Fibroblast of skin of right quadriceps (primary cell): ENCODE results near the gene MOCS3.
"Not testable (repeated sequence)": the region's sequence is repeated elsewhere in the genome, so short reads cannot be mapped to it uniquely, and the experiment has no call there.

Experiments
- DNase-seq: peaks from one replicate; pipeline ENCODE4 v3.0.0-alpha.2; 2013

MOCS3 gene

DNA sequence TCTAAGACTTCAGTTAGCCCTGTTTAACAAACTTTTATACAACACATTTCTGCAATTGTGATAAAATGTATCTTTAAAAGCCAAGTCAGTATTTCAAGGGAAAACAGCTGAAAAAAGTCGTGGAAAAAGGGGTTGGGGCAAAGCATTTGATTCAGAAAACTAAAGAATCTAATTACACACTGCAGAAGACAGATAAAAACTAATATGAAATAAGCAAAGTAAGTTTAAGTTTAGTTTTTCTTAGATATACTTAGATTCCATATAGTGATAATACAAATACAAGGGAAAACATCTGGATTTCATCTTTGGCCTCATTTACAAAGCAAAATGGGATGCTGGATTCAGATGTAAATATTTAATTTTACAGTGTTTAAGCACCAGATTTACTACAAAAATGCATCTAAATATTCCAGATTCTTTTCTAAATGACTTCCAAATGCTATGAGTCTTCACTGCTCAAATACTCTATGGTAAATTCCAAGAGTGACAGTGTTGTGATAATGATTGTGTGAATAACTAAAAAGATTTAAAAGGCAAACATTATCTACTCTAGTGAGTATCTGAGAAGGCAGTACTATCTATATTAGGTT, 25.8 kb upstream of the MOCS3 start:
- peak; percentile 61 for DNase-seq

DNA sequence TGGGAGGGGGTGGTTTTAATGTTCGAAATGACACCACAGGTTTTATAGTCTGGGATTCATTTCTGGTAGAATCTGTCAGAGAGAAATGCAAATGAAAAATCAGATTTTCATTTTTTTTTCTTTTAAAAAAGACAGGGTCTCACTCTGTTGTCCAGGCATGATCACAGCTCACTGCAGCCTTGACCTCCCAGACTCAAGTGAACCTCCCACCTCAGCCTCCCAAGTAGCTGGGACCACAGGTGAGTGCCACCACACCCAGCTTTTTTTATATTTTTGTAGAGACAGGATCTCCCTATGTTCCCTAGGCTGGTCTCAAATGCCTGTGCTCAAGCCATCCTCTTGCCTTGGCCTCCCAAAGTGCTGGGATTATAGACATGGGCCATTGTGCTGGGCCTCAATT, 25.0 kb upstream of the MOCS3 start:
- DNase-seq, result no peak

DNA sequence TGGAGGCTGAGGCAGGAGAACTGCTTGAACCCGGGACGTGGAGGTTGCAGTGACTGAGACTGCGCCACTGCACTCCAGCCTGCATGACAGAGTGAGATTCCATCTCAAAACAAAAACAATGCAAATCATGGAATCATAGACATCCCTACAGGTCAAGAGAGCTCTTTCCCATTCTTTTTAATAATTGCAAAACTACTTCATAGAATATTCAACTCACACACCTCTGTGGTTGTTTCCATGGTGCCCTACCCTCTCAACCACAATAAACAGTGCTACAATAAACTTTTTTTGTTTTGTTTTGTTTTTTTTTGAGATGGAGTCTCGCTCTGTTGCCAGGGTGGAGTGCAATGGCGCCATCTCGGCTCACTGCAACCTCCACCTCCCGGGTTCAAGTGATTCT, 15.5 kb upstream of the MOCS3 start:
- DNase-seq, result no peak

DNA sequence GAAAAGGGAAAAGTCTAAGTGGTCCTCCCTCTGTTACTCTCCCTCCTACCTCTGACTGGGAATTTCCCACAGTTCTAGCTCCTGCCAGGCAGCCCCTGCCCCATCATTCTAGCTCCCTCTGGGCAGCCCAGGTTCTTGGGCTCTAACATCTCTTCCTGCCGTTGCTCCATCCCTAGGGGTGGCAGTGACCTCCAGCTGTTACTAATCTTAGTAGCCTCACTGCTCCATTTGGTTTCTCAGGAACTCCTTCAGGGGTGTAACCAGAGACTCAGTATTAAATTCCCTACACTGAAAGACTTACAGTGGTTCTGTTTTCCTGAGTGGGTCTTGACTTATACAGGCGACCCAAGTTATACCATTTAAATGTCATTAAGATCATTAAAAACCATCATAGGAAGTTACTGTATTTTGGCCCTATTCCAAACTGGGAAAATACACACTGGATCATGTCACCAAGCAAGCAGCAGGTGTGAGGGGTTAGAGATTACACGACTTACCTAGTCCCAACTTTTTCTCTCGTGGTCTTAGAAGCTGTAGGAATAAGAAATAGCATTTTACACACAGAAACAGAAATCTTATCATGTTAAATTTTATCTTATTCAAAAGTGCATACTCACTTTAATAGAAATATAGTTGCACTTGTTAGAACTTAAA, 10.4 kb upstream of the MOCS3 start:
- DNase-seq, result no peak

DNA sequence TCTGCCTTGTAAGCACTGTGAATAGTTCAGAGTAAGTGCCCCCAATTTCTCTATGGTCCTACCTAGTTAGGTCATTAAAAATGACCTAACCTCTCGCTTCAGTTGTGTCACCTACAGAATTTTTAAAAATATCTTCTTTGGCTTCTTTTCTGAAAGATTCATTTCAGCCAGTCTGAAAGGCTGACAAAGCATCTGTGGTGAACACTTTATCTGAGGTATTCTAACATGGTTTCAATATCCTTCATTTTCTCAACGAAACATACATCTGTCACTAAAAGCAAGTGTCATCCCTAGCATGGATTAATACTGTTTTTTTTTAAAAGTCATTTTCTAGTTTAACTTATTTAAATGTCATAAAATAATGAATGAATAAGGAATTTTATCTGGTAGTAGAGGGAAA, 5.4 kb upstream of the MOCS3 start:
- no peak for DNase-seq

DNA sequence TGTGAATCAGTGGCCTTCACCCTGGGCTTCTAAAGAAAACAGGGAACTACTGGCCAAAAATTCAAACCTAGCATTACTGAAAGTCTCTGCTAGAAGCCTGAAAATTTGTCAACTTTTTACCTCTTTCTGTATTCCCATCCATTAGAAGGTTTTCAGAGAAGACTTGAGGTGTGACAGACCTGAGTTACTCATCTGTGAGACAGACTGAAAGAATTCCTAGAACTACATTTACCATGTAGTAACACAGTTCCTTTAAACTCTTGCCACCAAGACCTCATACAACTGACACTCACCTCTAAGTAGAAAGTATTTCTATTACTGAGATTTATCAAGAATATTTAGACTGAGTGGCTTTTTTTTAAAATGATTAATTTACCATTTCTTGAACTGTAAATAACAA, 4.8 kb upstream of the MOCS3 start:
- DNase-seq, result no peak

DNA sequence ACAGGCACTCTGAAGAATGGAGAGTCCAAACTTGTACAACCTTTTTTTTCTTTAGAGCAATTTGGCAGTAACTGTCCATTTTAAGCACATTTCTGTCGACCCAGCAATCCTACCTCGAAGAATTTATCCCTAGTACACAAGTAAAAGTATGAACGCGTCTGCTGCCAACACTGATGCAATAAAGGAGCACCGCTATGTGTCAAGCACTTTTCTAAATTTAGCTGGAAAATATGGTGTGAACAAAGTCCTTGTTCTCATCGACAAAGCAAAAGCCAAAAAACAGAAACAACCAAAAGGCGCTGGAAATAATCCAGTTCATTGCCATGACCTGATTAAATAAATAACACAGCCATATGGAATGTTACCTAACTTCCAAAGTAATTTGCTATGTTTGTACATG, 1.3 kb upstream of the MOCS3 start:
- peak; percentile 24 for DNase-seq

DNA sequence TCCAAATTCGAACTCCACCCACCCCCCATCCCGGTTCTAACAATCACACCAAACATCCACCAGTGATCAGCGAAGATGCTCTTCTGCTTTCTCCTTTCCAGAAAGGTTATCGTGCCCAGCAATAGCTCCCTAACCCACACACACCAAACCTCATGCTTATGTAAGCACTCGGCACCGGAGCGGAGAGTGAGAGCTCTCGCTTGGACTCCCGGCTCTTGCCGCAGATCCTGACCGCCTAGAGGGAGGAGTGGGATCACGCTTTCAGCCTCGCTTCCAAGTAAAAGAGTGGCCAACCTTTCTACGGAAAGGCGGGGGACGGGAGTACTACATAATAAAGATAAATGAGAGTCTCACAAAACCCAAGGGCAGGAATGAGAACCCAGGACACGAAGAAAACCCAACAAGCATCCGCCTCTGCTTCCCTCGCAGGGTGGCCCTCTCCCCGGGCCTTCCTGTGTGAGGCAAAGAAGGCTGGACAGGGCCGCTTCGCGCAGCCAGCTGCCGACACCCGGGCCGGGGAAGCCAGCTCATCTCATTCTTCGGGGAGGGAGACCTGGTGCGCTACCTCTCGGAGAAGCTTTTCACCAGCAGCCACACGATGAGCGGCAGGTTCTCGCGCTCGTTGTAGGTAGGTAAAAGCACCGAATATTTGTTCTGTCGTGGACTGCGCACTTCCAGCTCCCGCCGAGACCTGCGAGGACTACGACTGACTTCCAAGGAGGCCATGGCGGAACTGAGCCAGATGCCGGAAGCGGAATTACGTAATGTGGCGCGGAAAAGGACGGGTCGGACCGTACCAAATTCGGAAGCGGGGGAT, 612 bp upstream of the MOCS3 start, which contains the start of gene DPM1:
DPM1 (minus strand) TSS at position 735 of the 817 bp plus-strand sequence; CDS start at position 726, 9 bp downstream.
- no peak for DNase-seq

DNA sequence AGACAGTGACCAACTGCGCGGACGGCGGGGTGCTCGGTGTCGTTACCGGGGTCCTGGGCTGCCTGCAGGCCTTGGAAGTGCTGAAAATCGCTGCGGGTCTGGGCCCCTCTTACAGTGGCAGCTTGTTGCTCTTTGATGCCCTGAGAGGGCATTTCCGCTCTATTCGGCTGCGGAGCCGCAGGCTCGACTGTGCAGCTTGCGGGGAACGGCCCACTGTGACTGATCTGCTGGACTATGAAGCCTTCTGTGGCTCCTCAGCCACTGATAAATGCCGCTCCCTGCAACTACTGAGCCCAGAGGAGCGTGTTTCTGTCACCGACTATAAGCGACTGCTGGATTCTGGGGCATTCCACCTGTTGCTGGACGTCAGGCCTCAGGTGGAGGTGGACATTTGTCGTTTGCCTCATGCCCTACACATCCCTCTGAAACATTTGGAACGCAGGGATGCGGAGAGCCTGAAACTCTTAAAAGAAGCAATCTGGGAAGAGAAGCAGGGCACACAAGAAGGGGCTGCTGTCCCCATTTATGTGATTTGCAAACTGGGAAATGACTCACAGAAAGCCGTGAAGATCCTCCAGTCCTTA, 1.0 kb downstream of the MOCS3 start:
- no peak for DNase-seq

DNA sequence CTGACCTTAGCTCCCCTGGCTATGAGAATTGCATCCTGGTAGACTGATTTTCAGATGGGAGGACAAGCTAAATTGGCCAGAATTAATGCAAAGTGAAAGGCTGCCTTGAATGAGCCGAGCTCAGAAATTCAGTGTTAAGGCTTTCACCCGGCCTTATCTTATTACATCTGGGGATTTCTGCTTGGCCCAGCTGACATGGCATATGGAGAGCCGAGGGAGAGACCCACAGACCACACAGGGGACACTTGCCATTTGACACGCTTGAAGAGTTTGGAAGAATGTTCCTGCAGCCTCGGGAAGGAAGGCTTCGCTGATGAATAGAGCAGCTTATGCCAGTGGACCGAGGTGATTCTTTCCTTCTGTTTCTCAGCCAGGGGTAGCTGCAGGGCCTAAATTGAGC, 9.0 kb downstream of the MOCS3 start:
- DNase-seq, result no peak

DNA sequence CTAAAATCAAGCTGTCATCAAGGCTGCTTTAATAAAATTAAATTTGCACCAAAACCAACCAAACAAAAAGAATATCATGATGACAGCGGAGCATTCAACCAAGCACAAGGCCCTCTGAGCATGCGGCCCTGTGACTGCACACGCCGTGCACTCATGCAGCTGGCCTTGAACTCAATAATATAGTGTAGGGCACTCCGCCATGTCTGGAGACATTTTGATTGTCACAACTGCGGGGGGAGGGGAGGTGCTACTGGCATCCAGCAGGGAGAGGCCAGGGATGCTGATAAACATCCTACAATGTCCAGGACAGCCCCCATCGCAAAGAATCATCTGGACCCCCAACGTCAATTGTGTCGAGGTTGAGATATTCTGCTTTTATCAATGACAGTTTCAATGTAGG, 9.7 kb downstream of the MOCS3 start:
- no peak for DNase-seq

DNA sequence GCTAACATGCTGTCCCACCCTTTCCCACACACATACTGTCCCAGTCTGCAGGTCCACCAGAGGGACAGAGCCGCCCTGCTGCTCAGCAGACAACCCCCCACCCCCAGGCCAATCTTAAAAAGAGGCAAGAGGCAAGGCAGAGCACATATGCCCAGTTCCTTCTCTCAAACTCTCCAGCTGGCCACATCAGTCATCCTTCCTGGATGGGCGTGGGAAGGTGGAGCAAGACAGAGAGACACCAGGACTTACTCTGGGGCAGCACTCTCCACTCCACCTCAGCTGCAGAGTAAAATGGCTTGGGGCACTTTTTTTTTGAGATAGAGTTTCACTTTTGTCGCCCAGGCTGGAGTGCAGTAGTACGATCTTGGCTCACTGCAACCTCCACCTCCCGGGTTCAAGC, 10.8 kb downstream of the MOCS3 start:
- DNase-seq, result no peak

DNA sequence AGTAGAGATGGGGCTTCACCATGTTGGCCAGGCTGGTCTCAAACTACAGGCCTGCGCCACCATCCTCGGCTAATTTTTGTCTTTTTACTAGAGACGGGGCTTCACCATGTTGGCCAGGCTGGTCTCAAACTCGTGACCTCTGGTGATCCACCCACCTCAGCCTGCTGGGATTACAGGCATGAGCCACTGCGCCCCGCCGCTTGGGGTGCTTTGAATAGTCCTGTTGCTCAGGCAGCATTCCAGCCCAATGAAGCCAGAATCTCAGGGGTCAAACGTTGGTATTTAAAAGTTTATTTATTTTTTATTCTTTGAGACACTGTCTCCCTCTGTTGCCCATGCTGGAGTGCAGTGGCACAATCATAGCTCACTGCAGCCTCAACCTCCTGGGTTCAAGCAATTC, 11.3 kb downstream of the MOCS3 start:
- DNase-seq, result no peak

DNA sequence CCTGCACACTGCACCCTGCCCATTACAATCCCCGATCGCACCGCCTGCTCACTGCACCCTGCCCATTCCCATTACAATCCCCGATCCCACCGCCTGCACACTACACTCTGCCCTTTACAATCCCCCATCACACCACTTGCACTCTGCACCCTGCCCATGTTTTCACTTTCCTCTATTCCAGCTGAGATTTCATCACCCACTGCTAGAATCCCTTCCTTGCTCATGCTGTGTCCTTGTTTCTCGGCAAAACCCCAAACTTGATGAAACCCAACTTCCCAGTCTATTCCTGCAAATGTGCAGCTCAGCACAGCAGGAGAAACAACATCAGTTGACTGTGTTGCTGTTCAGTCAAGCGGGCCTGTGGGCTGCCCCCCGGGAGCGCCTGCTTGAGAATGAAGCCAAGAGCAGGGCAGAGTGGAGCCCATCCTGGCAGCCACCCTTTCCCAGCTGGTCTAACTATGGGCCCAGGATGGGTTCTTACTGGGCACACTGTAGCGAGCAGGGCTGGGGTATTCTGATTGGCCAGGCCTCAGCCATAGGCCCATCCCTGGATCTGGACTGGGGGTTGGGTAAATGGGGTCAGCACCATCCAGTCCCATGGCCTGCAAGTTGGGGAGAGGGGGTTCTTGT, 17.2 kb downstream of the MOCS3 start:
- no peak for DNase-seq

DNA sequence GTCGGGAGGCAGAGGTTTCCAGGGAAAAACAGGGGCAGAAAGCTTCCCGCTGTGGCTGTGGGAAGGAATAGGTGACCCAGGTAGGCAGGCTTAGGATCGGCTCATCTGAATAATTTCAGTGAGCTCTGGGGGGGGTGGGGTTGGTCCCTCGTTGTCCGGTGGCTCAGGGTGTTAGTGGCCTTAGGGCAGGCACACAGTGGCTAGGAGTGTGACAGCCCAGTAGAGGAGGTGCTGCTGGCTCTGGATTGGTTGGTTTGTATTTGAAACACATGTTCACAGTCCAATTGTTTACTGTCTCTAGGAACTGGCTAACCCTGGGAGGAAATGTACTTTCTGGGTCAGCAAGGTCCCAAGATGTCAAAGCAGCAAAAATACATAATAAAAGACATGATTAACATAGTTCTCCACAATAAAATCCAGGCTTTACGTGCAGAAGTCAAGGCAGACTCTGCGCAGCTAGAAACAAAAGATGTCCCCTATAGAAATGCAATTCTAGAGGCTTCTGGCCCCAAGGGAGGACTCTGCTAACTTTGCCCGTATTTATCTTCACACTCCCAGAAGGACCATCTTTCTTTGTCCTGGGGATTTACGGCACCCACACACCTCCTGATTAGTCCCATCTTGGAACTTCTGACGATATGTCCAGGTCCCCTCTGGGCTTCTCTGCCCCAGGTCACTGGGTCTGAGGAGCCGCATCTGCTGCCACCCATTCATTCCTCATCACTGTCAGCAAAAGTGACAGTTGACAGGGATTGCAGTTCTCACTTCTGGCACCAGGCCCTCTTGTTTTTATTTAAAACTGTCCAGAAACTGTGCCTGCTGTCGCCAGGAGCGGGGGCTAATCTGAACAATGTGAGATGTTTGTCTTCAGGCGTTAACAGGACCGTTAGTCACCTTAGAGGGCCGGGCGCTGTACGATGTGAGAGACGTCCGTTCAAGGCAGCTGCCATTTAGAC, 18.7 kb downstream of the MOCS3 start:
- DNase-seq, result no peak

DNA sequence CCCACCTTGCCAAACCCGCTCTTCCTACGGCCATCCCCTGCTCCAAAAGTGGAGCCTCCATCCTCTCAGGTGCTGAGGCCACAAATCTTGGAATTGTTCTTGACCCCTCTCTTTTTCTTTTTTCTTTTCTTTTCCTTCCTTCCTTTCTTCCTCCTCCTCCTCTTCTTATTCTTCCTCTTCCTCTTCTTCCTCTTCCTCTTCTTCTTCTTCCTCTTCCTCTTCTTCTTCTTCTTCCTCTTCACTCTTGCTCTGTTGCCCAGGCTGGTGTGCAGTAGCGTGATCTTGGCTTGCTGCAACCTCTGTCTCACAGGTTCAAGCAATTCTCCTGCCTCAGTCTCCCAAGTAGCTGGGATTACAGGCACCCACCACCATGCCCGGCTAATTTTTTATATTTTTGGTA, 19.9 kb downstream of the MOCS3 start:
- not testable (repeated sequence) for DNase-seq

DNA sequence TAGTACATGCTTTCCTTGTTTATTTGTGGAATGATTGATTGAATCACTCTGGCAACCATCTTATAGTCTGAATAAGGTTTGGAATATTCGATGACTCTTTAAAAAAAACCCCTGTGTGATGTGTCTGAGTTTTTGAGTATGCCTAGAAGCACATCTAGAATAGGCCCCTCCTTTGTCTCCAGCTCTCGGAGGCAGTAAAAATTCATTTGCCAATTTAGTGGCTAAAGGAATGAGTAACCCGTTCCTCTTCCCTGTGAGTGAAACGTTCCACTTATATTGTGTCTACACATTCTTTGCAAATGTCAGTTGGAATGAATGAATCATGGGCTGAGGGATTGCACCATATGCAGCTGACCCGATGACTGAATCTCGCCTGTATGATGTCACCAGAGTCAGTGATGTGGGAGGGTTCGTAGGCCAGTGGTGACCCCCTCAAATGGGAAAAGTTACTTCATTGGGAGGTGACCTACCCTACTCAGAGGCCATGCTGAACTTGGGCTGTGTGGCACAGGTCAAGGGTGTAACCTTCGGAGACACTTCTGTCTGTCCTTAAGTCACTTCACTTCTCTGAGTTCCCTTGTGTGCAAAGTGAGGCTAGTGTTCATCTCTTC, 21.6 kb downstream of the MOCS3 start:
- DNase-seq, result peak; percentile 99

DNA sequence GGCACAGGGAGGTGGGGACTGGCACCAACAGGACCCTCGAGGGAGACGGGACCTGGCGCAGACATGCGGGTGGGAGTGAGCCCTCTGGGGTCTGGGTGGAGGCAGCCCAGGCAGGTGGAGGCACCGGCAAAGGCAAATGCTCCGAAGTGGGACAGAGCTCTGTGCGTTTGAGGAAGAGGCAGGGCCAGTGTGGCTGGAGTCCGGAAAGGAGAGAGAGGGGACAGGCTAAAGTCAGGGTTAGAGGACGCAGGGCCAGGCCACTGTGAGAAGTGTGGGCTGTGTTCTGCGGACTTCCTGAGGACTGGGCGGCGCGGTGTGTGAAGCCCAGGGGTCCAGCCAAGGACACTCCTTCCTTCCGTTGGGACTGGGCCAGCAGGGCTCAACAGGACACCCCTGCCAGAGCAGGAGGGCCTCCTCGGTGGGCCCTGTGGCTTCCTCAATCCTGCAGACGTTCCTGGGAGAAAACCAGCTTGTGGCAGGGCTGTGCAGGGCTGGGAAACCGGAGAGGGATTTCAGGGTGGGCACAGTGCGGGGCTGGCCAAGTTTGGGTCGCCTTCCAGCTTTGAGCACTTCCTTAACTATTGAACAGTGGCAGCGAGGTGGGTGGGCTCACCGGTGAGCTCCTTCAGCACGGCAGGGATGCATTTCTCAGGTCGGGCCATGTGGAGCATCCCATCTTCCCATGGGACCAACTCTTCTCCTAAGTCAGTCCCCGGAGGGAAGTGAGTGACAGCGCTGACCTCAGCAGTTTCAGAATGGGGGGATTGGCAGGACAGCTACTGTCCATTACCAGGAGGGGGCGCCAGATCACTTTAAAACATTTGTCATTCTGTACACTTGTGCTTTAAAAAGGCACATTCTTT, 22.5 kb downstream of the MOCS3 start:
- DNase-seq, result peak; percentile 64

DNA sequence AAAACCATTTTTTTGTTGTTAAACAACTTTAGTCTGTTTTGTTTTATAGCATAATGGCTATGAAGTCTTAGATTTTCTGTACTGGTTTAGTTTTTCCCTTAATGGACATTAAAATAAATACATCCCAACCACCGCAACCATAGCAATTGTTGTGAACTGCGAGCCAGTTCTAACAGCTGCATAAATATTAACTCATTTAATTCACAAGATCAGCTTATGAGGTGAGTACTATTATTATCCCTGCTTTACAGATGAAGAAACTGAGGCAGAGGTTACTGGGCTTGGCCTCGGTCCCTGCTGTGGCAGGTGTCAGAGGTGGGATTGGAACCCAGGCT, 23.1 kb downstream of the MOCS3 start:
- no peak for DNase-seq

DNA sequence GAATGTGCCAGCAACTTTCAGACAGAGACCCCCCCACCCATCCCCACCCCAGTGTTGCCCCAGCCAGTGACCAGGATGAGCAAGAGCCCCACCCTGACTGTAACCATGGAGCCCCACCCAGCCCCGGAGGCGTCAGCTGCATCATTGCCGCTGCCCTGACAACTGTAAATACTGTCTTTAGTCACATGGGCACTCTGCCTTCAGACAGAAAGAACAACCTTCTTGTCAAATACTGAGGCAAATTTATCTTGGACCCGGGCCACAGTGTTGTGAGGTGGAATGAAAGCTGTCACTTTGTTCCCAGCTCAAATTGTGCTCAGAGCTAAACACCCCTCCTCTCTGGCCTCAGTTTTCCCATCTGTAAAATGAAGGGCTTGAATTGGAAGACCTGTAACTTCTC, 23.7 kb downstream of the MOCS3 start:
- DNase-seq, result no peak

DNA sequence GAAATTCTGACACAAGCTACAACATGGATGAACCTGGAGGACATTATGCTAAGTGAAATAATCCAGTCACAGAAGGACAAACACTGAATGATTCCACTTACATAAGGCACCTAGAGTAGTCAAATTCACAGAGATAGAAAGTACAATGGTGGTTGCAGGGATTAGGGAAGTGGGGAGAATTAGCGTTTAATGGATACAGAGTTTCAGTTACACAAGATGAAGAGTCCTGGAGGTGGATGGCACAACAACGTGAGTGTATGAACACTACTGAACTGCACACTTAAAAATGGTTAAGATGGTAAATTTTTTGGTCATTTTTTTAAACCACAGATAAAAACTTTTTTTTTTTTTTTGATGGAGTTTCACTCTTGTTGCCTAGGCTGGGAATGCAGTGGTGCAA, 24.7 kb downstream of the MOCS3 start:
- no peak for DNase-seq
